Smooth muscle cell (in vitro differentiated cells): ENCODE data around the gene THSD4. TPM values are rescaled to one million over a fixed set of nuclear protein-coding genes. Genes with fewer than 3 reads are reported as not detected.

ENCODE experiments used
- DNase-seq: peaks from one replicate; lab custom pipeline; 2025; ENCODE audit not compliant: unreplicated experiment; lab: John Stamatoyannopoulos, UW
- H2AFZ ChIP-seq: fragments of 200-600 bp; sonication (generic); 2 replicates; pipeline ENCODE4 v1.6.0; 2016; ENCODE audit warnings: antibody characterized with exemption, low read depth, mild to moderate bottlenecking
- H3F3A ChIP-seq: fragments of 200-600 bp; sonication (generic); 2 replicates; pipeline ENCODE4 v1.6.0; 2017; ENCODE audit warnings: antibody characterized with exemption, low read depth
- H3K27ac ChIP-seq: fragments of 200-600 bp; sonication (generic); 2 replicates; pipeline ENCODE4 v1.5.1; 2016; ENCODE audit warnings: low read depth, mild to moderate bottlenecking
- H3K27me3 ChIP-seq: fragments of 200-600 bp; sonication (generic); 2 replicates; pipeline ENCODE4 v1.6.1; 2016; ENCODE audit warnings: low read depth, mild to moderate bottlenecking
- H3K36me3 ChIP-seq: fragments of 200-600 bp; sonication (generic); 2 replicates; pipeline ENCODE4 v1.5.1; 2016; ENCODE audit warnings: low read depth
- H3K4me1 ChIP-seq: fragments of 200-600 bp; sonication (generic); 2 replicates; pipeline ENCODE4 v1.5.1; 2016; ENCODE audit warnings: low read depth
- H3K4me2 ChIP-seq: fragments of 200-600 bp; sonication (generic); 2 replicates; pipeline ENCODE4 v1.6.0; 2016; ENCODE audit warnings: mild to moderate bottlenecking
- H3K4me3 ChIP-seq: fragments of 200-600 bp; sonication (generic); 2 replicates; pipeline ENCODE4 v1.5.1; 2016; ENCODE audit warnings: mild to moderate bottlenecking
- H3K79me2 ChIP-seq: fragments of 200-600 bp; sonication (generic); 2 replicates; pipeline ENCODE4 v1.6.0; 2016; ENCODE audit warnings: low read depth, mild to moderate bottlenecking
- H3K9ac ChIP-seq: fragments of 200-600 bp; sonication (generic); 2 replicates; pipeline ENCODE4 v1.6.0; 2016; ENCODE audit warnings: low read depth
- H3K9me3 ChIP-seq: fragments of 200-600 bp; sonication (generic); replicated peaks from 2 replicates; pipeline ENCODE4 v1.5.1; 2016; ENCODE audit warnings: low read depth
- H4K20me1 ChIP-seq: fragments of 200-600 bp; sonication (generic); 2 replicates; pipeline ENCODE4 v1.6.0; 2016; ENCODE audit warnings: low read depth
- WGBS: methylation state at CpG from one replicate; pipeline ENCODE4 v1.1.7; 2016; ENCODE audit warnings: low lambda C conversion rate; 5-methylcytosine and 5-hydroxymethylcytosine counted together
- polyA plus RNA-seq: library from polyadenylated mRNA; unstranded; fragments of >200 nt; fragmentation: Nextera tagmentation; extraction: Ambion mirVana; gene quantifications from 2 replicates; pipeline ENCODE4 v1.2.1, GENCODE V29; 2016
- total RNA-seq: library from RNA; depleted of rRNA; stranded (reverse); fragments of >200 nt; gene quantifications from 2 replicates; pipeline ENCODE4 v1.2.3, GENCODE V29; 2014
- TF ChIP-seq, protein P1 (sequence below): fragments of 200-600 bp; sonication (generic); IDR thresholded peaks from 2 replicates; pipeline ENCODE4 v1.5.1; 2017; ENCODE audit warnings: borderline replicate concordance, mild to moderate bottlenecking, antibody characterized with exemption; ENCODE audit not compliant: insufficient read depth, poor library complexity, severe bottlenecking

The THSD4 gene
- total and polyA plus RNA-seq, 2 experiments from 2014 or later = 2.5 to 4.1 TPM

DNA sequence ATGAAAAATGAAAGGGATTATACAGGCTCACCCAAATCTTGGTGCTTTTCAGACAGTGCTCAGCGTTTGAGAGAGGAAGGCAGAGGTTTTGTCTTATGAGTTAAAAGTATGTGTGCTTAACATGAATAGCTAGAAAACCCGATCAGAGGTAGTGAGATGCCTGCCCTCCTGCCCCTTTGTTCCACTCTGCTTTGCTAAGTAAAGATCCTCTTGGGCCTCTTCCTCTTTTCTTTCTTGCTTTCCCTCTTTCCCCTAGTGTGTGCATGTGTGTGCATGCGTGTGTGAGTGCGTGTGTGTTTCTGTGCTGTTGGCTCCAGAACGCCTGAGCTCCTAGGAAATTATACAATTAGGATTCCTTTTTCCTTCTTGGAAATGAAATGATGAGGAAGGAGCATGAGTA, 433.8 kb downstream of the THSD4 start:
- H3K27me3 ChIP-seq = no peaks in the 10 kb centered on the region
- H4K20me1 ChIP-seq = no peaks in the 10 kb centered on the region
- no peak overlapping the region for H3K4me2 ChIP-seq
- no peaks in the 10 kb centered on the region for H3K4me1 ChIP-seq
- H3K4me3 ChIP-seq = no peak overlapping the region
- H3K27ac ChIP-seq = no peak overlapping the region
- WGBS = 77% methylated on average over 5 of the region's 5 CpGs
- DNase-seq = no peak
- H2AFZ ChIP-seq = no peak overlapping the region
- H3K9ac ChIP-seq = no peak overlapping the region
- no peaks in the 10 kb centered on the region for H3K9me3 ChIP-seq
- TF ChIP-seq, protein P1, sequence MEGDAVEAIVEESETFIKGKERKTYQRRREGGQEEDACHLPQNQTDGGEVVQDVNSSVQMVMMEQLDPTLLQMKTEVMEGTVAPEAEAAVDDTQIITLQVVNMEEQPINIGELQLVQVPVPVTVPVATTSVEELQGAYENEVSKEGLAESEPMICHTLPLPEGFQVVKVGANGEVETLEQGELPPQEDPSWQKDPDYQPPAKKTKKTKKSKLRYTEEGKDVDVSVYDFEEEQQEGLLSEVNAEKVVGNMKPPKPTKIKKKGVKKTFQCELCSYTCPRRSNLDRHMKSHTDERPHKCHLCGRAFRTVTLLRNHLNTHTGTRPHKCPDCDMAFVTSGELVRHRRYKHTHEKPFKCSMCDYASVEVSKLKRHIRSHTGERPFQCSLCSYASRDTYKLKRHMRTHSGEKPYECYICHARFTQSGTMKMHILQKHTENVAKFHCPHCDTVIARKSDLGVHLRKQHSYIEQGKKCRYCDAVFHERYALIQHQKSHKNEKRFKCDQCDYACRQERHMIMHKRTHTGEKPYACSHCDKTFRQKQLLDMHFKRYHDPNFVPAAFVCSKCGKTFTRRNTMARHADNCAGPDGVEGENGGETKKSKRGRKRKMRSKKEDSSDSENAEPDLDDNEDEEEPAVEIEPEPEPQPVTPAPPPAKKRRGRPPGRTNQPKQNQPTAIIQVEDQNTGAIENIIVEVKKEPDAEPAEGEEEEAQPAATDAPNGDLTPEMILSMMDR = no peak
- no peaks in the 10 kb centered on the region for H3F3A ChIP-seq
- H3K79me2 ChIP-seq = no peaks in the 10 kb centered on the region
- H3K36me3 ChIP-seq = no peaks in the 10 kb centered on the region

DNA sequence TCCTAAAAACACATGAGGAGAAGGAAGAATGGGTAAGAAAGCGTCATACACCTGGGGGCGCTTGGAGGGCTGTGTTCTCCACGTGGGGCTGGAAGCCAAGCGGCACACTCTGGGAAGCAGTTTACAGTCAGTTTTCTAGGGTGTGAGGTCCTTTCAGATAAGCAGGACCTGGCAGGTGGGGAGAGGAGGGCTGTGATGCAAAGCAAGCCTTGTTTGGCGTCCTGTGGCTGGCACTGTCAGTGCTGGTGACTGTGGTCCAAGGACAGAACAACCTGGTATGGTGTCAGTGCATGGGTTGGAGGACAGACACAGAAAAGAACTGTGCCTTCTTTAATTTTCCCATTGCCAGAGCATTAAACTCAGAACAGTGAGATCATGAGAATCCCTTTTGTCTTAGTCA, 434.4 kb downstream of the THSD4 start:
- H3K79me2 ChIP-seq = no peaks in the 10 kb centered on the region
- H3K9ac ChIP-seq = no peak overlapping the region
- no peak for DNase-seq
- no peaks in the 10 kb centered on the region for H3F3A ChIP-seq
- 77% methylated on average over 5 of the region's 5 CpGs for WGBS
- H3K36me3 ChIP-seq = no peaks in the 10 kb centered on the region
- H3K4me1 ChIP-seq = no peaks in the 10 kb centered on the region
- H4K20me1 ChIP-seq = no peaks in the 10 kb centered on the region
- H3K4me2 ChIP-seq = no peak overlapping the region
- no peak overlapping the region for H3K4me3 ChIP-seq
- H2AFZ ChIP-seq = no peak overlapping the region
- H3K9me3 ChIP-seq = no peaks in the 10 kb centered on the region
- no peak overlapping the region for H3K27ac ChIP-seq
- H3K27me3 ChIP-seq = no peaks in the 10 kb centered on the region
- TF ChIP-seq, protein P1 = no peak

DNA sequence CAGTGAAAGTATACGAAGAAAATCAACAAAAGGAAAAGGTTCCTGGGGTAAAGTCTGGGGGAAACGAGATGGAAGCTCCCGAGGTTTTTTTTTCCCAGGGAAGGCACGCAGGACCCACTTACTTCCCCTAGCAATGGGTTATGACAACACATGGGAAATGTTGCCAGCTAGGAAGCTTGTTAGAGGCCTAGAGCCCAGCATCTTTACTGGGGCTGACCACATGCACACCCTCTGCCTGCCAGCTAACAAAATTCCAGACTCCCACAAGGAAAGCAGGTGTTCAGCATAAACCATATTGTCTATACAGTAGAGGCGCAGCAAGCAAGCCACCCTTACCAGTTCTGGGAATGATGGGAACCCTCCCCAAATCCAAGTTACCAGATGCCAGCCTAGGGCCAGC, 436.3 kb downstream of the THSD4 start:
- Histone ChIP-seq H3K4me2 (no peak overlapping the region), H3K9me3 (no peaks in the 10 kb centered on the region)
- 81% methylated on average over 5 of the region's 5 CpGs for WGBS

DNA sequence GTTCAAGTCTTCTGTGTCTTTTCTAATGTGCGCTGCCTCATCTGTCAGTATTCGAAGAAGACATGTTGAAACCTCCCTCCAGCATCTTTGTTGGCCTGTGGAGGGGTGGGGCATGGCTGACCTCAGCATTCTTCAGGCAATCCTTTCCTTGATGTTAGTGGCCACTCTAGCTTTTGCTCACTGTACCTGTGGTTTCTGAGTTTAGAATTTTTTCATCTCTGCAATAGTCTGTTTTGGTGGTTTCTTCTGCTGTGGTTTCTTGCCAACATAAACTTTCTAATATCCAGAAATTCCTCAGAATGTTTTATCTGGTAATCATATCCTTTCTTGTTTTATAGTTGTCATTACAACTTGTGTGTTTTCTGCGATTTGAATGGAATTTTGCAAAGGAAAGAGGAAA, 443.8 kb downstream of the THSD4 start:
- Histone ChIP-seq H3K4me3 (no peak overlapping the region), H3K79me2 (no peaks in the 10 kb centered on the region), H3K9me3 (no peaks in the 10 kb centered on the region), H2AFZ (no peak overlapping the region), H4K20me1 (no peaks in the 10 kb centered on the region), H3K36me3 (no peaks in the 10 kb centered on the region), H3K27ac (peak overlapping the region; percentile 37), H3K4me1 (peaks cover 5% of the 10 kb centered on the region), H3K27me3 (no peaks in the 10 kb centered on the region), H3F3A (no peaks in the 10 kb centered on the region), H3K9ac (no peak overlapping the region), H3K4me2 (peak overlapping the region; percentile 42)
- WGBS = 48% methylated on average over 3 of the region's 3 CpGs
- TF ChIP-seq, protein P1 = no peak
- no peak for DNase-seq

More for the DNA sequence above, 436.3 kb downstream of the THSD4 start:
- no peaks in the 10 kb centered on the region for H3K27me3 ChIP-seq
- H3K36me3 ChIP-seq = no peaks in the 10 kb centered on the region
- H3K9ac ChIP-seq = no peak overlapping the region
- no peak for DNase-seq
- TF ChIP-seq, protein P1 = no peak
- H3K4me3 ChIP-seq = no peak overlapping the region
- no peak overlapping the region for H3K27ac ChIP-seq
- H3K79me2 ChIP-seq = no peaks in the 10 kb centered on the region
- H2AFZ ChIP-seq = no peak overlapping the region
- H4K20me1 ChIP-seq = no peaks in the 10 kb centered on the region
- H3F3A ChIP-seq = no peaks in the 10 kb centered on the region
- no peaks in the 10 kb centered on the region for H3K4me1 ChIP-seq
